C4-2B (cell line): ENCODE data around the gene TEX28.

Experiments used
- ZFX ChIP-seq: fragments of 450-650 bp; IDR thresholded peaks from 2 replicates; pipeline ENCODE4 v1.6.1; 2017
- TF ChIP-seq, protein P1 (sequence below): fragments of 450-650 bp; conservative IDR thresholded peaks from 2 replicates; pipeline ENCODE4 v1.5.1; 2017; ENCODE audit warnings: mild to moderate bottlenecking

DNA sequence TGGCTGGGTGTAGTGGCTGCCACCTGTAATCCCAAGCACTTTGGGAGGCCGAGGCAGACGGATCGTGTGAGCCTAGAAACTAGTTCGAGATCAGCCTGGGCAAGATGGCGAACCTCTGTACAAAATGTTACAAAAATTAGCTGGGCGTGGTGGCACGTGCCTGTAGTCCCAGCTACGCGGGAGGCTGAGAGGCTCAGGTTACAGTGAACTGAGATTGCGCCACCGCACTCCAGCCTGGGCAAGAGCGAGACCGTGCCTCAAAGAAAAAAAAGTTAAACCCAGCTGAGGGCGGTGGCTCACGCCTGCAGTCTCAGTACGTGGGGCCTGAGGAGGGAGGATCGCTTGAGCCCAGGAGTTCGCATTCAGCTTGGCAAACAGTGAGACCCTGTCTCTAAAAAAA is 1.8 kb upstream of the TEX28 start:
- TF ChIP-seq, protein P1, sequence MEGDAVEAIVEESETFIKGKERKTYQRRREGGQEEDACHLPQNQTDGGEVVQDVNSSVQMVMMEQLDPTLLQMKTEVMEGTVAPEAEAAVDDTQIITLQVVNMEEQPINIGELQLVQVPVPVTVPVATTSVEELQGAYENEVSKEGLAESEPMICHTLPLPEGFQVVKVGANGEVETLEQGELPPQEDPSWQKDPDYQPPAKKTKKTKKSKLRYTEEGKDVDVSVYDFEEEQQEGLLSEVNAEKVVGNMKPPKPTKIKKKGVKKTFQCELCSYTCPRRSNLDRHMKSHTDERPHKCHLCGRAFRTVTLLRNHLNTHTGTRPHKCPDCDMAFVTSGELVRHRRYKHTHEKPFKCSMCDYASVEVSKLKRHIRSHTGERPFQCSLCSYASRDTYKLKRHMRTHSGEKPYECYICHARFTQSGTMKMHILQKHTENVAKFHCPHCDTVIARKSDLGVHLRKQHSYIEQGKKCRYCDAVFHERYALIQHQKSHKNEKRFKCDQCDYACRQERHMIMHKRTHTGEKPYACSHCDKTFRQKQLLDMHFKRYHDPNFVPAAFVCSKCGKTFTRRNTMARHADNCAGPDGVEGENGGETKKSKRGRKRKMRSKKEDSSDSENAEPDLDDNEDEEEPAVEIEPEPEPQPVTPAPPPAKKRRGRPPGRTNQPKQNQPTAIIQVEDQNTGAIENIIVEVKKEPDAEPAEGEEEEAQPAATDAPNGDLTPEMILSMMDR: no peak
- no peak for TF ChIP-seq ZFX
